HL-60 (cell line): ENCODE measurements around the gene SLC22A31.

ENCODE experiments used
- GABPA ChIP-seq: IDR thresholded peaks from 2 replicates; pipeline ENCODE4 v1.6.1; 2012; ENCODE audit warnings: low read depth
- POLR2AphosphoS5 ChIP-seq: IDR thresholded peaks from 2 replicates; pipeline ENCODE4 v1.6.1; 2012; ENCODE audit warnings: low read depth
- SPI1 ChIP-seq: IDR thresholded peaks from 2 replicates; pipeline ENCODE4 v1.6.1; 2012; ENCODE audit warnings: low read depth, mild to moderate bottlenecking, borderline replicate concordance
- TF ChIP-seq, protein P1 (sequence below): IDR thresholded peaks from one replicate; pipeline ENCODE4 v1.5.1; 2011; ENCODE audit warnings: low read length, control low read depth, inconsistent platforms; ENCODE audit not compliant: insufficient read depth

DNA sequence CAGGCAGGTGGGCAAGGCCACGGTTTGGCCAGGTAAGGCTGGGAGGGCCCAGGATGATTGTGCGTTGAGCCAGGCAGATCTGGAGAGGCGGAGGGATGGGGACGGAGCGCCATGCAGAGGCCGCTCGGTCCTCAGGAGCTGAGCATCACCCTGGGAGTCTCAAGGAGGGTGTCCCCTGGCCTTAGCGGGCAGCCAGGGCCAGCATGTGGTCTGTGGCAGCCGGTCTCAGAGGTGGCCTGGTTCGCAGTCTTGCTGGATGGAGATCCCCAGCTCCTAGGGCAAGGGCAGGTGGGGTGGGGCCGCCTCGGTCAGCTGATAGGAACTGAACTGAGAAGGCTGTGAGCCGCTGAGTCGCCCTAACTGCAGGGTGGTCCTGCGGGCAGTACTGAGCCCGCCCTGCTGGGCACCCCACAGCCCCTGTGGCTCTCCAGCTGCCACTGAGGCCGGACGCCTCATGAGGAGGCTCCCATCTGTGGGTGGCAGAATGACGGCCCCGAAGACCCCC is 40.4 kb downstream of the SLC22A31 start:
- TF ChIP-seq, protein P1, sequence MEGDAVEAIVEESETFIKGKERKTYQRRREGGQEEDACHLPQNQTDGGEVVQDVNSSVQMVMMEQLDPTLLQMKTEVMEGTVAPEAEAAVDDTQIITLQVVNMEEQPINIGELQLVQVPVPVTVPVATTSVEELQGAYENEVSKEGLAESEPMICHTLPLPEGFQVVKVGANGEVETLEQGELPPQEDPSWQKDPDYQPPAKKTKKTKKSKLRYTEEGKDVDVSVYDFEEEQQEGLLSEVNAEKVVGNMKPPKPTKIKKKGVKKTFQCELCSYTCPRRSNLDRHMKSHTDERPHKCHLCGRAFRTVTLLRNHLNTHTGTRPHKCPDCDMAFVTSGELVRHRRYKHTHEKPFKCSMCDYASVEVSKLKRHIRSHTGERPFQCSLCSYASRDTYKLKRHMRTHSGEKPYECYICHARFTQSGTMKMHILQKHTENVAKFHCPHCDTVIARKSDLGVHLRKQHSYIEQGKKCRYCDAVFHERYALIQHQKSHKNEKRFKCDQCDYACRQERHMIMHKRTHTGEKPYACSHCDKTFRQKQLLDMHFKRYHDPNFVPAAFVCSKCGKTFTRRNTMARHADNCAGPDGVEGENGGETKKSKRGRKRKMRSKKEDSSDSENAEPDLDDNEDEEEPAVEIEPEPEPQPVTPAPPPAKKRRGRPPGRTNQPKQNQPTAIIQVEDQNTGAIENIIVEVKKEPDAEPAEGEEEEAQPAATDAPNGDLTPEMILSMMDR, result no peak
- TF ChIP-seq POLR2AphosphoS5 (no peak), GABPA (no peak), SPI1 (no peak)
